ENCODE measurements around the gene MRM1. TPM values are rescaled to one million over a fixed set of nuclear protein-coding genes. Genes with fewer than 3 reads are reported as not detected.

Gene MRM1
- total RNA-seq, 2 donors from 2014 or later = 3.7 to 6.3 TPM

GRCh38 chr17:36597866-36598777 is 3.3 kb upstream of the MRM1 start:
- Histone ChIP-seq H3K27ac (no peak overlapping the region), H3K4me3 (no peak overlapping the region), H3K36me3 (no peaks in the 10 kb centered on the region), H3K4me1 (peaks cover 0 to 31% of the 10 kb centered on the region in 2 donors), H3K9me3 (no peaks in the 10 kb centered on the region), H3K27me3 (no peaks in the 10 kb centered on the region)
- DNase-seq (ENCODE audit: low spot score) = no peak
- no peak for TF ChIP-seq CTCF (IDR thresholded peaks at IDR 0.05)

- no peak for TF ChIP-seq CTCF (IDR thresholded peaks at IDR 0.05)
- Histone ChIP-seq H3K27me3 (no peaks in the 10 kb centered on the region), H3K4me1 (peaks cover 0 to 30% of the 10 kb centered on the region in 2 donors), H3K9me3 (no peaks in the 10 kb centered on the region), H3K36me3 (no peaks in the 10 kb centered on the region), H3K27ac (no peak overlapping the region), H3K4me3 (no peak overlapping the region)
- no peak for DNase-seq (ENCODE audit: low spot score)
Observed at GRCh38 chr17:36598951-36599401, 2.4 kb upstream of the MRM1 start.

GRCh38 chr17:36599546-36600250 is 1.7 kb upstream of the MRM1 start:
- peaks cover 0 to 26% of the 10 kb centered on the region in 2 donors for H3K4me1 ChIP-seq
- H3K4me3 ChIP-seq = no peak overlapping the region
- TF ChIP-seq CTCF (IDR thresholded peaks at IDR 0.05) = no peak
- no peaks in the 10 kb centered on the region for H3K27me3 ChIP-seq
- H3K27ac ChIP-seq = no peak overlapping the region
- no peaks in the 10 kb centered on the region for H3K9me3 ChIP-seq
- no peaks in the 10 kb centered on the region for H3K36me3 ChIP-seq
- no peak for DNase-seq (ENCODE audit: low spot score)

- H3K36me3 ChIP-seq = no peaks in the 10 kb centered on the region
- H3K4me1 ChIP-seq = peaks cover 0 to 26% of the 10 kb centered on the region in 2 donors
- no peak for TF ChIP-seq CTCF (IDR thresholded peaks at IDR 0.05)
- H3K4me3 ChIP-seq = peak overlapping the region in 1 of 2 donors; percentile 94
- no peaks in the 10 kb centered on the region for H3K27me3 ChIP-seq
- peak overlapping the region in 1 of 2 donors; percentile 77 for H3K27ac ChIP-seq
- no peak for DNase-seq (ENCODE audit: low spot score)
- no peaks in the 10 kb centered on the region for H3K9me3 ChIP-seq
Observed at GRCh38 chr17:36600465-36600864, 918 bp upstream of the MRM1 start.

- no peak for TF ChIP-seq CTCF (IDR thresholded peaks at IDR 0.05)
- H3K36me3 ChIP-seq = no peaks in the 10 kb centered on the region
- peak overlapping the region; percentile 77 to 79 for H3K27ac ChIP-seq
- no peaks in the 10 kb centered on the region for H3K9me3 ChIP-seq
- DNase-seq (ENCODE audit: low spot score) = no peak
- H3K4me3 ChIP-seq = peak overlapping the region; percentile 60 to 94
- peaks cover 0 to 26% of the 10 kb centered on the region in 2 donors for H3K4me1 ChIP-seq
- no peaks in the 10 kb centered on the region for H3K27me3 ChIP-seq
Observed at GRCh38 chr17:36600936-36601302, 464 bp upstream of the MRM1 start.
